ENCODE data around the gene DNM2.
A peak's percentile ranks its signal among the peaks of the same experiment; 100 is the strongest.
"Not testable (repeated sequence)": the region's sequence is repeated elsewhere in the genome, so short reads cannot be mapped to it uniquely, and the experiment has no call there.

Gene DNM2

DNA sequence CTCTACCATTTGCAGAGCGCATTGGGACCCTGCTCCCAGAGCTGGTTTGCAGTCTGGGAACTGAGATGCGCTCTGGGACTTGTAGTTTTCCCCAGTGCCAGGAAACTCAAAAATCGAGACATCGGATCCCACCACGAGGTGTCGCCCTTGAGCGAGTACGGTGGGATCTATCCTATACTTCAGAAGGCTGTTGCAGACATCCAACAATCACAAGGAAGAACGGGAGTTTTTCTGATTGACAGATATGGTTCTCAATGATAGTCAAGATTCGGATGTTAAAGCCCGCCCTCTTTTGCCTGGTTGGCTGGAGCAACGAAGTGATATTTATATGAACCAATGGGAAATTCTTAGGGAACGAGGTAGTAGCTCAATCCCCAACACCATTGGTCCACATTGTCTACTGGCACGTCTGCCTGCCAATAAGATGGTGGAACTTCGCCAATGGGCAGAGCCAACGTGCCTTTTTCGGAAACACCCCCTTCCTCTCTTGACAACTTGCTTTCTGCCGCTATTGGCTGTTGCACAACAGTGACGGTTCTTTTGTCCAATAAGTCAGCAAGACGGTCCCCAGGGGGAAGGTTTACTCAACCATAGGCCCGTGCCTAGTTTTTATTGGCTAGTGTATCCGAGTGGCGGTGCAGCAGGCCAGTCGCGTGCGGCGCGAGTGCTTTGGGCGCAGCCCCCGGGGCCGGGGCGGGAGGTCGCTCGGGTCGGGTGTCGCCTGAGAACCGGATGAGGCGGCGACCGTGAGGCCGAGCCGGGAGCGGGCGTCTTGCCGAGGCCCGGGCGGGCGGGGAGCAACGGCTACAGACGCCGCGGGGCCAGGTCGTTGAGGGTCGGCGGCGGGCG, at the start of gene DNM2:
DNM2 (plus strand) TSS at position 724 of the 849 bp plus-strand sequence. CDS start 164 bp downstream, outside the sequence.
- H3K27ac ChIP-seq (ENCODE audit: low read length), result no peak within 1 kb of the TSS
- no peaks in the 10 kb centered on the region for H3K27me3 ChIP-seq (ENCODE audit: control insufficient read depth, insufficient read depth, low read length)
- peak; percentile 100 for DNase-seq (ENCODE audit: low read depth, low spot score)
- no peaks in the 10 kb centered on the region for H3K9me3 ChIP-seq (ENCODE audit: control insufficient read depth, insufficient read depth, low read length)
- WGBS (ENCODE audit: insufficient coverage, insufficient read length), result no CpG with 5 or more reads among the region's 57 CpGs
- H3K4me3 ChIP-seq (ENCODE audit: low read length), result peak within 1 kb of the TSS; percentile 74
- peaks cover 1% of the 10 kb centered on the region; the same call in 1 of the 2 replicates for H3K4me1 ChIP-seq (ENCODE audit: control insufficient read depth, insufficient read depth, low read length)
- peaks cover 8% of the 10 kb centered on the region for H3K36me3 ChIP-seq (ENCODE audit: control insufficient read depth, insufficient read depth, low read length)

DNA sequence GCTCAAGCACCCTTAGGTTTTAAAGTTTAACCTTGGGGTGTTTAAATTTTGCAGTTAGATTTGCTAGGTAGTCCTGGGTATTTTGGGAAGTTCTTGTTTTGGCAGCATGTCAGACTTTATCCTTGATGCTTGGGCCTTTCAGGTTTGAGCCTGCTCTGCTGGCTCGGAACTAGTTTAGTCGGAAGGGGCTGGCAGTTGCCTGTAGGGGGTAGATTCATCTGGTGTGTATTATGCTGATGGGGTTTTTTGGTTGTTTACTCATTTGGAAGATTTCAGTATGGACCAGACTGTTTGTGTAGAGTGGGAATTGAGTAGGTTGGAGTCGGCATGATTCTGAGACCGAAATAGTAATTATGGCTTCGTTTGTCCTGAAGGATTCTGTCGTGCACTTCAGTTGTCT, 48.6 kb upstream of the DNM2 start:
- Histone ChIP-seq H3K4me1 (ENCODE audit: control insufficient read depth, insufficient read depth, low read length) (no peaks in the 10 kb centered on the region), H3K36me3 (ENCODE audit: control insufficient read depth, insufficient read depth, low read length) (peaks cover 27% of the 10 kb centered on the region), H3K27me3 (ENCODE audit: control insufficient read depth, insufficient read depth, low read length) (no peaks in the 10 kb centered on the region), H3K4me3 (ENCODE audit: low read length) (no peak overlapping the region), H3K27ac (ENCODE audit: low read length) (no peak overlapping the region), H3K9me3 (ENCODE audit: control insufficient read depth, insufficient read depth, low read length) (no peaks in the 10 kb centered on the region)
- 100% methylated on average over 1 of the region's 6 CpGs for WGBS (ENCODE audit: insufficient coverage, insufficient read length)
- no peak for DNase-seq (ENCODE audit: low read depth, low spot score)

DNA sequence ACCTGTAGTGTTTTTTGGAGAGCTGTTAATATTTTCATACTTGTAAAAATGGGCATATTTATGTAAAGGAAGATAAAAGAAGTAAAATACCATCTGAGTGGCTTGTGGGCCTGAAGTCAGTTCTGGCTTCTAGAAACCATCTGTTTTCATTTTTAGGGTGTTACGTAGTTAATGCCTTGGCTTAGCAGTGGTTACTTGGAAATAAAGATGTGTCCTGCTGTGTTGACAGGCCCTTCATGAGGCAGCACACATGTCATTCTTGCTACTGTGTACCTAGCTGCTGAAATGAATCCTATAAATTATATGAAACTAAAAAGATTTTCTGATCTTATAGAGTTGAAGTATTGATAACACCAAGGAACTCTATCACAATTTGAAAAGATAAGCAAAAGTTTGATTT, 47.7 kb upstream of the DNM2 start:
- Histone ChIP-seq H3K27ac (ENCODE audit: low read length) (no peak overlapping the region), H3K9me3 (ENCODE audit: control insufficient read depth, insufficient read depth, low read length) (no peaks in the 10 kb centered on the region), H3K4me3 (ENCODE audit: low read length) (no peak overlapping the region), H3K27me3 (ENCODE audit: control insufficient read depth, insufficient read depth, low read length) (no peaks in the 10 kb centered on the region), H3K4me1 (ENCODE audit: control insufficient read depth, insufficient read depth, low read length) (no peaks in the 10 kb centered on the region), H3K36me3 (ENCODE audit: control insufficient read depth, insufficient read depth, low read length) (peaks cover 27% of the 10 kb centered on the region)
- no CpG with 5 or more reads among the region's 1 CpG for WGBS (ENCODE audit: insufficient coverage, insufficient read length)
- no peak for DNase-seq (ENCODE audit: low read depth, low spot score)

DNA sequence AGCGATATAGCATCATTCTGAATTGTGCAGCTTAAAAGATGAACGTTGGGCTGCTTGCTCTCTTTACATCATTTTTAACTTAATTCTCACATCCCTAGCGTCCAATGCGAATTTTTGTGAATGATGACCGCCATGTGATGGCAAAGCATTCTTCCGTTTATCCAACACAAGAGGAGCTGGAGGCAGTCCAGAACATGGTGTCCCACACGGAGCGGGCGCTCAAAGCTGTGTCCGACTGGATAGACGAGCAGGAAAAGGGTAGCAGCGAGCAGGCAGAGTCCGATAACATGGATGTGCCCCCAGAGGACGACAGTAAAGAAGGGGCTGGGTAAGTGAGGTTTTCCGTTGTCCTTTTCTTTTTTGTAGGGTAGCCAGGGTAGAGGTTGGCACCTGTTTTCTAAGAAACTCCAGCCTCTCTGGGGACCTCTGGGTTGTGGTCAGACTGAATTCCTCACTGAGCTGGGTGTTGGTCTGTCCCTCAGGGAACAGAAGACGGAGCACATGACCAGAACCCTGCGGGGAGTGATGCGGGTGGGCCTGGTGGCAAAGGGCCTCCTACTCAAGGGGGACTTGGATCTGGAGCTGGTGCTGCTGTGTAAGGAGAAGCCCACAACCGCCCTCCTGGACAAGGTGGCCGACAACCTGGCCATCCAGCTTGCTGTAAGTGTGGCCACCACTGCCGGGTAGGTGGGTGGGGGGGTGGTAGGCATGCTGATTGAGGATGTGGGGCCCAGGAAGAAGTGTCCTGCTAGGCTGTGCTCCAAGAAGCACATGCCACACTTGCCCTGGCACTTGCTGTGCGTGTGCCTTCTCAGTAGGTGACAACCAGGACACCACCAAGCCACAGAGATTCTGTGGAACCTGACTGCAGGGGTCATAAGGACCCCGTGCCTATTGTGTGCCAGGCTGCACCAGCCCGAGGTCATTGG, 46.7 kb upstream of the DNM2 start:
- no peak overlapping the region for H3K27ac ChIP-seq (ENCODE audit: low read length)
- WGBS (ENCODE audit: insufficient coverage, insufficient read length), result no CpG with 5 or more reads among the region's 24 CpGs
- H3K27me3 ChIP-seq (ENCODE audit: control insufficient read depth, insufficient read depth, low read length), result no peaks in the 10 kb centered on the region
- no peak overlapping the region for H3K4me3 ChIP-seq (ENCODE audit: low read length)
- no peaks in the 10 kb centered on the region for H3K4me1 ChIP-seq (ENCODE audit: control insufficient read depth, insufficient read depth, low read length)
- no peaks in the 10 kb centered on the region for H3K9me3 ChIP-seq (ENCODE audit: control insufficient read depth, insufficient read depth, low read length)
- no peak for DNase-seq (ENCODE audit: low read depth, low spot score)
- H3K36me3 ChIP-seq (ENCODE audit: control insufficient read depth, insufficient read depth, low read length), result peaks cover 33% of the 10 kb centered on the region

DNA sequence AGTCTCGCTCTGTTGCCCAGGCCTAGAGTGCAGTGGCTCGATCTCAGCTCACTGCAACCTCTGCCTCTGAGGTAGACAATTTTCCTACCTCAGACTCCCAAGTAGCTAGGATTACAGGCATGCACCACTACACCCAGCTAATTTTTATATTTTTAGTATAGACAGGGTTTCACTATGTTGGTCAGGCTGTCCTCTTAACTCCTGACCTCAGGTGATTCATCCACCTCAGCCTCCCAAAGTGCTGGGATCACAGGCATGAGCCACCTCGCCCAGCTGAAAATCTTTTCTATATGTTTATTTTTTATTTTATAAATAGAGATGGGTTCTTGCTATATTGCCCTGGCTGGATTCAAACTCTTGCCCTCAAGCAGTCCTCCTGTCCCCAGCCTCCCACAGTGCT, 46.0 kb upstream of the DNM2 start:
- DNase-seq (ENCODE audit: low read depth, low spot score); H3K27ac ChIP-seq (ENCODE audit: low read length); H3K27me3 ChIP-seq (ENCODE audit: control insufficient read depth, insufficient read depth, low read length); H3K4me3 ChIP-seq (ENCODE audit: low read length); H3K9me3 ChIP-seq (ENCODE audit: control insufficient read depth, insufficient read depth, low read length); H3K4me1 ChIP-seq (ENCODE audit: control insufficient read depth, insufficient read depth, low read length): not testable (repeated sequence)
- WGBS (ENCODE audit: insufficient coverage, insufficient read length), result no CpG with 5 or more reads among the region's 3 CpGs
- H3K36me3 ChIP-seq (ENCODE audit: control insufficient read depth, insufficient read depth, low read length), result peaks cover 36% of the 10 kb centered on the region

DNA sequence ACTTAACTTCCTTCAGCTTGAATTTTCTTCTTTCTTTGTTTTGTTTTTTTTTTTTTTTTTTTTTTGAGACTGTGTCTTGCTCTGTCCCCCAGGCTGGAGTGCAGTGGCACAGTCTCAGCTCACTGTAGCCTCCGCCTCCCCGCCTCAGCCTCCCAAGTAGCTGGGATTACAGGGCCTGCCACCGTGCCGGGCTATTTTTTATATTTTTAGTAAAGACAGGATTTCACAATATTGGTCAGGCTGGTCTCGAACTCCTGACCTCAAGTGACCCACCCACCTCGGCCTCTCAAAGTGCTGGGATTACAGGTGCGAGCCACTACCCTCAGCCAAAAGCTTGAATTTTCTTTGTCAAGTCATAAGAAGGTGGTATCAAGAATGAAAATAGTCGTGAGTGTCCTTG, 42.7 kb upstream of the DNM2 start:
- peaks cover 60% of the 10 kb centered on the region for H3K36me3 ChIP-seq (ENCODE audit: control insufficient read depth, insufficient read depth, low read length)
- H3K4me3 ChIP-seq (ENCODE audit: low read length); H3K9me3 ChIP-seq (ENCODE audit: control insufficient read depth, insufficient read depth, low read length); H3K27ac ChIP-seq (ENCODE audit: low read length); DNase-seq (ENCODE audit: low read depth, low spot score); H3K4me1 ChIP-seq (ENCODE audit: control insufficient read depth, insufficient read depth, low read length); H3K27me3 ChIP-seq (ENCODE audit: control insufficient read depth, insufficient read depth, low read length): not testable (repeated sequence)
- WGBS (ENCODE audit: insufficient coverage, insufficient read length), result no CpG with 5 or more reads among the region's 8 CpGs

DNA sequence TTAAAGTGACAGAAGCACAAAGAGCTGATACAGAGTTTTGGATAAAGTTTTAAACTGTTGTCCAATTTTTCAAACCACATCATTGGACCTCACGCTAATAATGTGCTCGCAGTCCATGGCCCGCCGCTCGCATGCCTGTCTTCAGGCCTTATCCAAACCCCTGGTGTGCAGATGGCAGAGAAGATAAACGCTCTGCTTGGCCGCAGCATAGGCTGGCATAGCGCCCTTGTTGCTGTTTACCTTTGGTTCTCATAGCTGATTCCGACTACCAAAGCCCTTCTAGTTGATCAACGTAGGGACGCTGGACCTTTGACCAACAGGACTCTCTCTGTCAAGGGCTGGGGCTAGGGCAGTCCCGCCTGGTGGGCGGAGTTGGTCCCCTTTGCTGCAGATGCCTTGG, 40.1 kb upstream of the DNM2 start:
- Histone ChIP-seq H3K27me3 (ENCODE audit: control insufficient read depth, insufficient read depth, low read length) (no peaks in the 10 kb centered on the region), H3K9me3 (ENCODE audit: control insufficient read depth, insufficient read depth, low read length) (no peaks in the 10 kb centered on the region), H3K36me3 (ENCODE audit: control insufficient read depth, insufficient read depth, low read length) (peaks cover 65% of the 10 kb centered on the region), H3K4me3 (ENCODE audit: low read length) (no peak overlapping the region), H3K27ac (ENCODE audit: low read length) (no peak overlapping the region), H3K4me1 (ENCODE audit: control insufficient read depth, insufficient read depth, low read length) (no peaks in the 10 kb centered on the region)
- no peak for DNase-seq (ENCODE audit: low read depth, low spot score)
- no CpG with 5 or more reads among the region's 13 CpGs for WGBS (ENCODE audit: insufficient coverage, insufficient read length)

DNA sequence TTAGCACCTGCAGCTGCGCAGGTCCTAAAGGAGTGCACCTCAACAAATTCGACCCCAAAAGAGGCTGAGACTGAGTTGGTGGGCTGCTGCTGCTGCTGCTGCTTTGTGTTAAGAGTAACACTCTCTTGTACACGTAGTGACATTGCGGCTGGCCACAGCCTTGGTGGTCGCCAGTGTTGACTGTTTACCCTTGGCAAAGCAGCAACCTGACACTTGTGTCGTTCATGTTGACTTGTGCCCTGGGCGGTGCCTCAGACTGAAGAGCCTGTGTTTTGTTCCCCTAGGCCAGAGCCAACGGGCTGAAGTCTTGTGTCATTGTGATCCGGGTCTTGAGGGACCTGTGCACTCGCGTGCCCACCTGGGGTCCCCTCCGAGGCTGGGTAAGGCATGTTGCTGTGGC, 39.1 kb upstream of the DNM2 start:
- no peak for DNase-seq (ENCODE audit: low read depth, low spot score)
- Histone ChIP-seq H3K4me1 (ENCODE audit: control insufficient read depth, insufficient read depth, low read length) (no peaks in the 10 kb centered on the region), H3K4me3 (ENCODE audit: low read length) (no peak overlapping the region), H3K27ac (ENCODE audit: low read length) (no peak overlapping the region), H3K36me3 (ENCODE audit: control insufficient read depth, insufficient read depth, low read length) (peaks cover 74% of the 10 kb centered on the region), H3K27me3 (ENCODE audit: control insufficient read depth, insufficient read depth, low read length) (no peaks in the 10 kb centered on the region), H3K9me3 (ENCODE audit: control insufficient read depth, insufficient read depth, low read length) (no peaks in the 10 kb centered on the region)
- WGBS (ENCODE audit: insufficient coverage, insufficient read length), result no CpG with 5 or more reads among the region's 12 CpGs

DNA sequence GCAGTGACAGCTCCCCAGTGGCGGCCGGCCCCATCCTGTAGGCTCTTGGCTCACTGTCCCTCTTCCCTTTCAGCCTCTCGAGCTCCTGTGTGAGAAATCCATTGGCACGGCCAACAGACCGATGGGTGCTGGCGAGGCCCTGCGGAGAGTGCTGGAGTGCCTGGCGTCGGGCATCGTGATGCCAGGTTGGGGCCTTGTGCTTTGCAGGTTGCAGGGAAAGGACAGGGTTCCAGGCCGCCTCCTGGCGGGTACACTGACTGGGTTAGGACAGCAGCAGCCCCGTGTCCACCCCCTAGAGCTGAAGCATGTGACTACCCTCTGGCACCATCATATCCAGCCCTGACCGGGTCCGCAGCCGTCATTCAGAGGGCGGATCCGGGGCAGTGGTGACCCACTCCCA, 38.1 kb upstream of the DNM2 start:
- Histone ChIP-seq H3K9me3 (ENCODE audit: control insufficient read depth, insufficient read depth, low read length) (no peaks in the 10 kb centered on the region), H3K4me3 (ENCODE audit: low read length) (no peak overlapping the region), H3K4me1 (ENCODE audit: control insufficient read depth, insufficient read depth, low read length) (no peaks in the 10 kb centered on the region), H3K27me3 (ENCODE audit: control insufficient read depth, insufficient read depth, low read length) (no peaks in the 10 kb centered on the region), H3K36me3 (ENCODE audit: control insufficient read depth, insufficient read depth, low read length) (peaks cover 81% of the 10 kb centered on the region), H3K27ac (ENCODE audit: low read length) (no peak overlapping the region)
- no CpG with 5 or more reads among the region's 18 CpGs for WGBS (ENCODE audit: insufficient coverage, insufficient read length)
- no peak for DNase-seq (ENCODE audit: low read depth, low spot score)

DNA sequence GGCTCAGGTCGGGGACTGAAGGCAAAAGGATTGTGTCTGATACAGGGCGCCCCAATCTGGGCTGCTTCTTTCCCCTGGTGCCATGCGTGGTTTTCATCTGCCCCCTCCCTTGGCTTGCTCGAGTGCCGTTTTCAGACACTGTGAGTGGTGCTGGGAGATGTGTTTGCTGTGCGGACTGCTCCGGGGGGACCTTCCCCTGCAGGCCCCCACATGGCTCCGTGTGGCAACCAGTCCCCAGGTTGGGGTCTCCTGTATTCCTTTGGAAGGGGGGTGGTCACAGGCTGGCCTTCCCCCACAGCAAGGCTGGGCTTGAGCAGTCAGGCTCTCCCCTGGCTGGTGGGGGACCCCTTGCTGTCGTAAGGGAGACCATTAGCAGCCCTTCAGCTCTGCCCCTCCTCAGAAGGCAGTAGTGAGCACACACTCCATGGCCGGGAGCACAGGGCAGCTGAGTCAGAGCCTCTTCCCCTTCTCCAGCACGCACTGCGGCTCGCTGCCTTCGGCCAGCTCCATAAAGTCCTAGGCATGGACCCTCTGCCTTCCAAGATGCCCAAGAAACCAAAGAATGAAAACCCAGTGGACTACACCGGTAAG, 37.2 kb upstream of the DNM2 start:
- WGBS (ENCODE audit: insufficient coverage, insufficient read length), result no CpG with 5 or more reads among the region's 15 CpGs
- H3K27me3 ChIP-seq (ENCODE audit: control insufficient read depth, insufficient read depth, low read length), result no peaks in the 10 kb centered on the region
- no peak overlapping the region for H3K4me3 ChIP-seq (ENCODE audit: low read length)
- peaks cover 81% of the 10 kb centered on the region for H3K36me3 ChIP-seq (ENCODE audit: control insufficient read depth, insufficient read depth, low read length)
- no peak for DNase-seq (ENCODE audit: low read depth, low spot score)
- no peaks in the 10 kb centered on the region for H3K9me3 ChIP-seq (ENCODE audit: control insufficient read depth, insufficient read depth, low read length)
- H3K4me1 ChIP-seq (ENCODE audit: control insufficient read depth, insufficient read depth, low read length), result no peaks in the 10 kb centered on the region
- no peak overlapping the region for H3K27ac ChIP-seq (ENCODE audit: low read length)
